Measurements from ENCODE around the gene DNAJB11. TPM values are rescaled to one million over a fixed set of nuclear protein-coding genes. Genes with fewer than 3 reads are reported as not detected.

DNAJB11 gene
- total RNA-seq, 4 donors from 2014 or later = 24.7 to 32.1 (median 26.4) TPM

GRCh38 chr3:186589856-186590579, 19.5 kb downstream of the DNAJB11 start:
- no peak for DNase-seq (ENCODE audit: low spot score in 2 of 2)
- WGBS, 2 donors = 53 to 55% methylated on average over 5 of the region's 5 CpGs
- no peak overlapping the region for H3K4me3 ChIP-seq (ENCODE audit: low read depth, poor library complexity, severe bottlenecking)
- intact Hi-C loops (cut with DNase I; ENCODE audit: low total_unique reads) = no loop called here
- TF ChIP-seq POLR2A (IDR thresholded peaks at IDR 0.05) (no peak), CTCF (IDR thresholded peaks at IDR 0.05) (no peak)

DNA sequence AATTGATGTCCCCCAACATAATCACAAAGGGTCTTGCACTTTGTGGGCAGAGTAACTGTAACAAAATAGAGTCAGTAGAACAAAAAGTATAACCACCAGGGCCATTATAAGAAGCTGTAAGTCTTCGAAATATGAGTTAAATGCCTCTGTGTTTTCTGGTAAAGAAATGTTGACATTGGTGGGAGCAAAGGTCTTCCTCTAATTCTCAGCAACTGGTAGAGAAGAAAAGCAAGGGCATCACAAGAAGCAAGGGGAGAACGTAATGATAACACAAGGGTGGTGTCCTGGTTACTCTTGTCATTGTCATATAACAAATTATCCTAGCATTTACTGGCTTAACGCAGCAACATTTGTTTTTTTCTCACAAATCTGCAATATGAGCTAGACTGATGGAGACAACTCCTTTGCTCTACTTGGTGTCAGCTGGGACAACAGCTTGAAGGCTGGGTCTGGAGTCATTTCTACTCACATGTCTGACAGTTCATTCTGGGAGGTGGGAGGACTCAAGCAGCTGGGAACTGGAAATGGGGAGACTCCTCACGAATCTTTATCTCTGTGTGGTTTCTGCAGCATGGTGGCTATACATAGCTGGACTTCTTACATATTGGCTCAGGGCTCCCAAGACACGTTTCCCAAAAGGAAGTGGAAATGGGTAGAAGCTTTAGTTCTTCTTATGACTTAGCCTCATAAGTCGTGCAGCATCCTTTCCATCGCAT, 20.2 kb downstream of the DNAJB11 start:
- intact Hi-C loops (cut with DNase I; ENCODE audit: low total_unique reads) = no loop called here
- H3K4me3 ChIP-seq (ENCODE audit: low read depth, poor library complexity, severe bottlenecking) = no peak overlapping the region
- no peak for DNase-seq (ENCODE audit: low spot score in 2 of 2)
- 81 to 82% methylated on average over 7 of the region's 7 CpGs for WGBS, 2 donors
- no peak for TF ChIP-seq POLR2A (IDR thresholded peaks at IDR 0.05)
- no peak for TF ChIP-seq CTCF (IDR thresholded peaks at IDR 0.05)

DNA sequence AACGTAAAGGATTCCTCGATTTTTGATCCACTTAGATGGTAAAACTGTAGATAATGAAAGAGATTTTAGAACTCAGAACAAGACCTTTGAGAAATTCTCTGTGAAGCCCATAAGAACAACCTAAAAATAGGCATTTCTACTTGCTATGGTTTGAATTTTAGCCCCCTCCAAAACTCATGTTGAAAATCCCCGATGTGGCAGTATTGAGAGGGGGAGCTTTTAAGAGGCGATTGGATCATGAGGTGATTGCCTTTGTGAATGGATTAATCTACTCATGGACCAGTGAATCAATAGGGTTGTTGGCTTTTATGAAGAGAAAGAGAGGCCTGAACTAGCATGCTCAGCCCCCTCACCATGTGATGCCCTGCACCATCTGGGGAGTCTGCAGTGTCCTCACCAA, 22.2 kb downstream of the DNAJB11 start:
- 90% methylated on average over 4 of the region's 4 CpGs for WGBS, 2 donors
- intact Hi-C loops (cut with DNase I; ENCODE audit: low total_unique reads) = no loop called here
- TF ChIP-seq CTCF (IDR thresholded peaks at IDR 0.05) = no peak
- no peak for TF ChIP-seq POLR2A (IDR thresholded peaks at IDR 0.05)
- no peak overlapping the region for H3K4me3 ChIP-seq (ENCODE audit: low read depth, poor library complexity, severe bottlenecking)
- no peak for DNase-seq (ENCODE audit: low spot score in 2 of 2)

DNA sequence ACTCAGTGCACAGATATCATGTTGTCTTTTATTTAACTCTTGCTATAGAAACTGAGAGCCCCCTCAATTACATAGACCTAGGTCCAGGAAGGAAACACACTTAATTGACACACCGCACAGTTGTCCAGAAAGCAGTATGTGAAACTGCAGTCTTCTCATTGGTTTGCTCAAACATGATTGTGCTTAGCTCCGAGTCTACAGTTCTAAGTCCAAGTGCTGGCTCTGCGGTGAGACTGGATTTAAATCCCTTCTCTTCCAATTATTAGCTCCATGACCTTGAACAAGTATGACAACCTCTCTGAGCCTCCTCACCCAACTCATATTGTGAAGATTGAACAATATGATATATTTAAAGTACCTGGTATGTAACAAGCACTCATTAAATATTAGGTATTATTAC, 23.3 kb downstream of the DNAJB11 start:
- TF ChIP-seq POLR2A (IDR thresholded peaks at IDR 0.05) (no peak), CTCF (IDR thresholded peaks at IDR 0.05) (no peak)
- 91 to 98% methylated on average over 3 of the region's 3 CpGs for WGBS, 2 donors
- intact Hi-C loops (cut with DNase I; ENCODE audit: low total_unique reads) = no loop called here
- no peak overlapping the region for H3K4me3 ChIP-seq (ENCODE audit: low read depth, poor library complexity, severe bottlenecking)
- DNase-seq (ENCODE audit: low spot score in 2 of 2) = no peak

GRCh38 chr3:186594591-186595113, 24.1 kb downstream of the DNAJB11 start:
- TF ChIP-seq CTCF (IDR thresholded peaks at IDR 0.05) (no peak), POLR2A (IDR thresholded peaks at IDR 0.05) (no peak)
- H3K4me3 ChIP-seq (ENCODE audit: low read depth, poor library complexity, severe bottlenecking) = no peak overlapping the region
- DNase-seq (ENCODE audit: low spot score in 2 of 2) = no peak
- 86 to 87% methylated on average over 6 of the region's 6 CpGs for WGBS, 2 donors
- intact Hi-C loops (cut with DNase I; ENCODE audit: low total_unique reads) = no loop called here

Data from lower leg skin (tissue), 4 donors.